Measurements from ENCODE around the gene ZNG1A.
"Not testable (repeated sequence)": the region's sequence is repeated elsewhere in the genome, so short reads cannot be mapped to it uniquely, and the experiment has no call there.

The ZNG1A gene

DNA sequence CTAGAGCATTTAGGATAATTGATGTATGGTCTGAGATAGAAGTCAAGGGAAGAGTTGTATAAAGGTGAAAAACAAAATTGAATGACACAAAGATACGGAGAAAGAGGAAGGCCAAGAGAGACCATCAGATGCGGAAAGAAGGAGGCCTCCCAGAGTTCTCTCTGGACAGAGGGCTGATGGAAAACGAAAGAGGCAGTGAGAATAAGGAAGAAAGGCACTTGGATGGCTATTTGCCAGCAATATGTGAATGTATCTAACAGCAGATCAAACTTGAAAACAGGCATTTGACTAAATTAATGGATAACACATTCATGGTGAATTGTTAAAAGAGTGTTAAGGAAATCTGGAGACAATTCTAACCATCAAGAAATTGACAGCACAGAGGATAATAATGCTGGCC lies 33.4 kb upstream of the ZNG1A start:
- CTCF ChIA-PET = no interaction called here
- POLR2A ChIA-PET (ENCODE audit: low non-redundant PET) = no interaction called here

DNA sequence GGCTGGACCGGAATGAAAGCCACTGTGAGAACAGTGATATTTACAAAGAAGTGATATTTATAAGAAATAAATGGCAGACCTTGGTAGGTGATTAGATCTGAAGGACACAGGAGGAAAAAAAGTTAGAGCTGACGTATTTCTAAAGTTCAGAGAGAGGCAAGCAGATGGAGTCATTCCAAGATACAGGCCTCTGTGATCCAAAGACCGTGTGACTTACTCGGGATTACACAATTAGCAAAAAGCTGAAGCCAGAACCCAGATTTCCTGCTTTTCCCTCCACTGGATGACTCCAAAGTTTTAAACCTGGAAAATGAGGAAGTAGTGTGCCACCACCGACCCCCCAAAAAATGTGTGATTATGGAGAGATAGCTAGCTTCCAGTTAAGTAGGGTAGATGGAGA lies 32.7 kb upstream of the ZNG1A start:
- no peak for DNase-seq (ENCODE audit: low spot score)
- TF ChIP-seq, protein P1, sequence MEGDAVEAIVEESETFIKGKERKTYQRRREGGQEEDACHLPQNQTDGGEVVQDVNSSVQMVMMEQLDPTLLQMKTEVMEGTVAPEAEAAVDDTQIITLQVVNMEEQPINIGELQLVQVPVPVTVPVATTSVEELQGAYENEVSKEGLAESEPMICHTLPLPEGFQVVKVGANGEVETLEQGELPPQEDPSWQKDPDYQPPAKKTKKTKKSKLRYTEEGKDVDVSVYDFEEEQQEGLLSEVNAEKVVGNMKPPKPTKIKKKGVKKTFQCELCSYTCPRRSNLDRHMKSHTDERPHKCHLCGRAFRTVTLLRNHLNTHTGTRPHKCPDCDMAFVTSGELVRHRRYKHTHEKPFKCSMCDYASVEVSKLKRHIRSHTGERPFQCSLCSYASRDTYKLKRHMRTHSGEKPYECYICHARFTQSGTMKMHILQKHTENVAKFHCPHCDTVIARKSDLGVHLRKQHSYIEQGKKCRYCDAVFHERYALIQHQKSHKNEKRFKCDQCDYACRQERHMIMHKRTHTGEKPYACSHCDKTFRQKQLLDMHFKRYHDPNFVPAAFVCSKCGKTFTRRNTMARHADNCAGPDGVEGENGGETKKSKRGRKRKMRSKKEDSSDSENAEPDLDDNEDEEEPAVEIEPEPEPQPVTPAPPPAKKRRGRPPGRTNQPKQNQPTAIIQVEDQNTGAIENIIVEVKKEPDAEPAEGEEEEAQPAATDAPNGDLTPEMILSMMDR (conservative IDR thresholded peaks at IDR 0.05; ENCODE audit: low read depth) = no peak
- ChIA-PET POLR2A (ENCODE audit: low non-redundant PET) (no interaction called here), CTCF (no interaction called here)
- H3K27ac ChIP-seq = no peak overlapping the region

More for the DNA sequence above, 33.4 kb upstream of the ZNG1A start:
- DNase-seq (ENCODE audit: low spot score) = no peak
- no peak overlapping the region for H3K27ac ChIP-seq
- TF ChIP-seq, protein P1 (conservative IDR thresholded peaks at IDR 0.05; ENCODE audit: low read depth) = no peak

DNA sequence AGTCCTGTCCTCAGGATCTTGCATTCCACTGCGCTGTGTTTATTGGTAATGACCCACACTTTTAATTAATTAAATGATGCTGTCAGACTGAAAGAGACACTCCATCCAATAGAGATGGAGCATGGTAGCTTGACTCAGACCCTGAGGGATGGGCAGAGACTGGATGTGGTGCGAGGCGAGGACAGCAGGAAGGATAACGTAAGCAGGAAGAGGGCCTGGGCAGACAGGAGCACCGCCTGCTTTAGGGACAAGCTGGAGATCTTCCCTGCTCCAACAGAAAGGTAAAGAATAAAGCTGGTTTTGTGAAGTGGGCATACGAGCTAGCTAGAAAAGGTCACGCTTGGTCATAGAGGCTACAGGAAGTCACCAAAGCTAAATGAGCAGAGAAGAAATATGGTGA lies 32.2 kb upstream of the ZNG1A start:
- CTCF ChIA-PET = no interaction called here

DNA sequence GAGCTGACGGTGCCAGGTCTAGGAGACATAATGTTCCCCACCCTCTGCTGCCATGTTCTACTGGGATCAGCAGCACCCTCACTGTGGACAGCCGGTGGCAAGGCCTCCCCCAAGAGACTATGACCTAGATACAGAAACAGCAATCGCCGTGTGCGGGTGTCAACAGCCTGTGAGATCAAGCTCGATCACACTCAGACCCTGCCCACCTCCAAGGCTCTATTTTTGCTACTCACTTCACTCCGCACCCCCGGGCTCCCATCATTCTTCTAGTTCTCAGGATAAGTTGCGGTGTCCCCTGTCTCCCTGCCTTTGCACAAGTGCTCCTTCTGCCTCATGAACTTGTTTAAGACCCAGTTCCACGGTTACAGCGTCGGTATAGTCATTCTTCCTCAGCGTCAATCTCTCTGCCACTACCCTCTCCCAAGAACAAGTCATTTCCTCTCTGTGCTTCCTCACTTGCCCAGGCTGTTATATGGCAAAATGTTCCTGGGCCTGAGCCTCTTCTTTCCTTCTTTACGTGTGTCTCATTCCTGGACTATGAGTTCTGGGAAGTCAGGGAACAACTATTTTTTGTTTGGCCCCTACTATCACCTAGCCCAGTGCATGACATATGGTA lies 30.4 kb upstream of the ZNG1A start:
- DNase-seq (ENCODE audit: low spot score) = no peak
- TF ChIP-seq, protein P1 (conservative IDR thresholded peaks at IDR 0.05; ENCODE audit: low read depth) = no peak
- ChIA-PET POLR2A (ENCODE audit: low non-redundant PET) (no interaction called here), CTCF (no interaction called here)
- no peak overlapping the region for H3K27ac ChIP-seq

More for the DNA sequence above, 32.2 kb upstream of the ZNG1A start:
- no peak overlapping the region for H3K27ac ChIP-seq
- no peak for DNase-seq (ENCODE audit: low spot score)
- POLR2A ChIA-PET (ENCODE audit: low non-redundant PET) = no interaction called here
- TF ChIP-seq, protein P1 (conservative IDR thresholded peaks at IDR 0.05; ENCODE audit: low read depth) = no peak

DNA sequence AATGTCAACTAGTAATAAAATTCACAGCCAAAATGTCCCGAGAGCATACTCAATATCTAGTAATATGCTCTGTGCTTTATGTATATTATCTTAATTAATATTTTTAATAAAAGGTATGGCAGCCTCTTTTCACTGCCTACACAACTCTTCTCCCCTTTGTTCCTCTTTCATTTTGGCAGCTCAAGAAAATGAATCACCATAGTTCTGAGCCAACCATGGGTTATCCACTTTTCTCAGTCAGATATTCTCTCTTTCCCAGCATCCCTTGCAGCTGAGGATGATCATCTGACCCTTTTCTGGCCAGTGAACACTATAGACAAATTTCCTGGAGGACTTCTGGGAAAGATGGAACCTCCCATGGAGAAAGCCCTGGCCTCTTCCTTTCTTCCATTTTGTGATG lies 27.6 kb upstream of the ZNG1A start:
- ChIA-PET CTCF (no interaction called here), POLR2A (ENCODE audit: low non-redundant PET) (no interaction called here)
- DNase-seq (ENCODE audit: low spot score) = no peak
- TF ChIP-seq, protein P1 (conservative IDR thresholded peaks at IDR 0.05; ENCODE audit: low read depth) = no peak
- H3K27ac ChIP-seq = no peak overlapping the region

DNA sequence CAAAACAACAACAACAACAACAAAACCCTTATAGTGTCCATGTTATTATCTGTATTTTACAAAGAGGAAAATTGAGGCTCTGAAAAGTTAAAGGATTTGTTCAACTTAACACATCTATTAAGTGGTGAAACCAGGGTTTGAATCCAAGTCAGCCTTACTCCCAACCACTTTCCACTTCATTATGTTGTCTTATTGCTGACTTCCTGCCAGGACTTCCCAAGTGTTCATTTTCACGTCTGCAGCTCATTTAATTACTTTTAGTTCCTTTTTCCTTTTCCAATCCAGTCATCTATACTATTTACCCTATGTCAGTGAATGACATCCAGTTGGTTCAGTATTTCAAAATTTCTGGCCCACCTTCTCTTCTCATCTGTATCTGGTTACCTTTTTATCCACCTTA lies 20.7 kb upstream of the ZNG1A start:
- H3K27ac ChIP-seq; POLR2A ChIA-PET (ENCODE audit: low non-redundant PET); CTCF ChIA-PET; DNase-seq (ENCODE audit: low spot score): not testable (repeated sequence)

DNA sequence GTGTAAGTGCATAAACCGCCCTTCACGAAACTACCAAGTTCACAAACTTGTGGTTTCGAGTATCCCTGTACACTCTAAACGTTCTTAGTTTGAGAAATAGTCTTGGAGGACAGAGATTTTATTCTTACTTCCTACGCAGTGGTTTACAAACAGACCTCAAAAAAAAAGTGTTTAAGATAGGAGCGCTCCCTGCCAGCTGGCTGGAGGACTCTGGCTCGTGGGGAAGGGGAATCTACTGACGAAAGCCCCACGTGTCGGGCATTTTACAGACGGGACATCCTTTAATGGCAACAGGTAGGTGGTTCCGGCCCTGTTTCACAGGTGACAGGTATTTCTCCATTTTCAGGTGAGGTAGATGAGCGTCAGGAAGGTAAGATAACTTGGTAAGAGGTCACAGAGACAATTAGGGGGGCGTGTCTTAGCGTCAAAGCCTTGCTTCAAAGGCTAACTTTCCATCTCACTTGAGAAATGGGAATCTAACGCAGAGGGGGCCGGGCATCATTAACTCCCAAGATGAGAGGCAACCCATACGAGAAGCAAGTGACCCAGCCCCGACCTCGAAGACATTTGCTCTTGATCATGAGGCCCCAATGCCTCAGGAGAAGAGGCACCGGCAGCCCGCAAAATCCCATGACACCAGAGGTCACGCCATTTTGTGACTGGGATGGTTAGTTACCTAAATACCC lies 573 bp downstream of the ZNG1A start:
- H3K27ac ChIP-seq; DNase-seq (ENCODE audit: low spot score); CTCF ChIA-PET; POLR2A ChIA-PET (ENCODE audit: low non-redundant PET): not testable (repeated sequence)

DNA sequence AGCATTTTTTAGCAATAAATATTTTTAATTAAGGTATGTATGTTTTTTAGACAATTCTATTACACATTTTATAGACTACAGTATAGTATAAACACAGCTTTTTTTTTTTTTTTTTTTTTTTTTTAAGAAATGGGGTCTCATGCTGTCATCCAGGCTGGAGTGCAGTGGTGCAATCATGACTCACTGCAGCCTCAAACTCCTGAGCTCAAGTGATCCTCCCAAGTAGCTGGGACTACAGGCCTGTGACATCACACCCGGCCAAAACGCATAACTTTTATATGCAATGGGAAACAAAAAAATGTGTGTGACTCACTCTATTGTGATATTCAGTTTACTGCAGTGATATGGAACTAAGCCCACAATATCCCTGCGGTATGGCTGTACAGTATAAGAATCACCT lies 9.1 kb downstream of the ZNG1A start:
- DNase-seq (ENCODE audit: low spot score); H3K27ac ChIP-seq; POLR2A ChIA-PET (ENCODE audit: low non-redundant PET); CTCF ChIA-PET: not testable (repeated sequence)

DNA sequence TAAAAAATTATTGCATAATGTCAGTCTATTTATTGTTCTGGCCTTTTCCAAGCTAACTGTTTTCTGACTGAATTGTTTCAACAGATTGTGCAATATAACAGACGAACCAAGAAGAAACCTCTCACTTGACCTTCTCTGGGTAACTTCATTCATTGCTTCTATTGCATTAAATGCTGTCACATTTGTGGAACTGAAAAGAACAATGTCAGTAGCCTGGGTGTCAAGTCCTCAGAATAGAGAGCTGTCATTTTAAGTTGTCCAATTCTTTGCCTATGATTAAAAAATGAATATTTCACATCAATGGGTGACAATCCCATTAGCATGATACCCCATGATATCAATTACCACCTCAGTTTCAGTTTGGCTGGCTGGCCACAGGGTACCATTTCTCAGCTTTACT lies 19.0 kb downstream of the ZNG1A start:
- CTCF ChIA-PET; POLR2A ChIA-PET (ENCODE audit: low non-redundant PET); DNase-seq (ENCODE audit: low spot score); H3K27ac ChIP-seq: not testable (repeated sequence)

DNA sequence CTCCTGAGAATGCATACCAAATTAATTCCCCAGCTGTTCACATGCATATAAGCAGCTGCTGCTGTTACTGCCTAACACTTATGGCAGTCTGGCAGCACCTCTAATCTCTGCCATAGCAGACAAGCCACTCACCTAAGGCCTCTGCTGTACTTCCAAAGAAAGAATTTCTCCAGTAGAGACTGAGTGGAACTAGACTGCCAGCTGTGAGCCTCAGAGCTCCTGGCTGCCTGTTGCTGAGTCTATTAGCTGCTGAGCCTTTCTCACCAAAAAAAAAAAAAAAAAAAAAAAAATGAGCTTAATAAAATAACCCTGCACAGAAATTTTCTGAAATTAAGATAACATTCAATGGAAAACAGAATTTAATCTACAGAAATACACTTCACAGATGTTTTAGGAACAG lies 27.7 kb downstream of the ZNG1A start:
- H3K27ac ChIP-seq; POLR2A ChIA-PET (ENCODE audit: low non-redundant PET); CTCF ChIA-PET; DNase-seq (ENCODE audit: low spot score): not testable (repeated sequence)

DNA sequence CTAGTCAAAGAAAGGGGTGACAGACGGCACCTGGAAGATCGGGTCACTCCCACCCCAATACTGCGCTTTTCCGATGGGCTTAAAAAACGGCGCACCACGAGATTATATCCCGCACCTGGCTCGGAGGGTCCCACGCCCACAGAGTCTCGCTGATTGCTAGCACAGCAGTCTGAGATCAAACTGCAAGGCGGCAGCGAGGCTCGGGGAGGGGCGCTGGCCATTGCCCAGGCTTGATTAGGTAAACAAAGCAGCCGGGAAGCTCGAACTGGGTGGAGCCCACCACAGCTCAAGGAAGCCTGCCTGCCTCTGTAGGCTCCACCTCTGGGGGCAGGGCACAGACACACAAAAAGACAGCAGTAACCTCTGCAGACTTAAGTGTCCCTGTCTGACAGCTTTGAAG lies 39.0 kb downstream of the ZNG1A start:
- DNase-seq (ENCODE audit: low spot score); CTCF ChIA-PET; H3K27ac ChIP-seq; POLR2A ChIA-PET (ENCODE audit: low non-redundant PET): not testable (repeated sequence)

DNA sequence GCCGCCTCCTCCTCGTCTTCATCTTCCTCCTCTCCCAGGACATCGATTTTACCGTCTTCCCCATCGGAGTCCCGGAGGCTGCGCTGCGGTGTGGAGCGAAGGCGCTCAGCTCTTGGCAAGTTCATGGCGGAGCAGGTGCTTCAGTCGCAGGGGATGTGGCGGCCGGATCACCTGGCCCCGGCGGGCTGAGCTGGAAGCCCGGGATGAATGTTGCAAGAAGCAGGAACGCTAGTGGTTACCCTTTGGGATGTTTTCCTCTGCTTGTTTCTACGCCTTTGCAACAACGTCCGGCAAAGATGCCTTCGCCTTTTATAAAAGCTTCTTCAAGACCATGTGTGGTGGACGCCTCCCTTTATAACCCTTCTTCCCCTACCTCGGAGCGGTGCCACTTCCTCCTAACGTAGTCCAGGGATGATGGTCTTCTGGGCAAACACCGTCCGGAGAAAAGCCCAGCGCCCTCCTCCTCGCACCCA lies 60.8 kb downstream of the ZNG1A start, which contains the start of gene FOXD4:
TSS of gene FOXD4 (minus strand) at position 423 of the 473 bp plus-strand sequence. CDS start at position 125, 298 bp downstream.
- POLR2A ChIA-PET (ENCODE audit: low non-redundant PET); DNase-seq (ENCODE audit: low spot score); H3K27ac ChIP-seq; CTCF ChIA-PET: not testable (repeated sequence)

Measured in RWPE1 (cell line).